GM18520 (cell line): ENCODE data around the gene RFPL2.
"Not testable (repeated sequence)": the region's sequence is repeated elsewhere in the genome, so short reads cannot be mapped to it uniquely, and the experiment has no call there.

ENCODE experiments used
- ATAC-seq: cut with Tn5 transposase; IDR thresholded peaks from one replicate; pipeline ENCODE4 v1.9.1; 2021; ENCODE audit not compliant: unreplicated experiment

The RFPL2 gene

GRCh38 chr22:32175115-32175514, 29.8 kb downstream of the RFPL2 start:
- no peak for ATAC-seq

GRCh38 chr22:32165681-32166080, 39.2 kb downstream of the RFPL2 start:
- ATAC-seq = no peak

GRCh38 chr22:32164075-32164860, 40.6 kb downstream of the RFPL2 start:
- ATAC-seq = no peak

GRCh38 chr22:32160411-32160810, 44.5 kb downstream of the RFPL2 start:
- not testable (repeated sequence) for ATAC-seq

DNA sequence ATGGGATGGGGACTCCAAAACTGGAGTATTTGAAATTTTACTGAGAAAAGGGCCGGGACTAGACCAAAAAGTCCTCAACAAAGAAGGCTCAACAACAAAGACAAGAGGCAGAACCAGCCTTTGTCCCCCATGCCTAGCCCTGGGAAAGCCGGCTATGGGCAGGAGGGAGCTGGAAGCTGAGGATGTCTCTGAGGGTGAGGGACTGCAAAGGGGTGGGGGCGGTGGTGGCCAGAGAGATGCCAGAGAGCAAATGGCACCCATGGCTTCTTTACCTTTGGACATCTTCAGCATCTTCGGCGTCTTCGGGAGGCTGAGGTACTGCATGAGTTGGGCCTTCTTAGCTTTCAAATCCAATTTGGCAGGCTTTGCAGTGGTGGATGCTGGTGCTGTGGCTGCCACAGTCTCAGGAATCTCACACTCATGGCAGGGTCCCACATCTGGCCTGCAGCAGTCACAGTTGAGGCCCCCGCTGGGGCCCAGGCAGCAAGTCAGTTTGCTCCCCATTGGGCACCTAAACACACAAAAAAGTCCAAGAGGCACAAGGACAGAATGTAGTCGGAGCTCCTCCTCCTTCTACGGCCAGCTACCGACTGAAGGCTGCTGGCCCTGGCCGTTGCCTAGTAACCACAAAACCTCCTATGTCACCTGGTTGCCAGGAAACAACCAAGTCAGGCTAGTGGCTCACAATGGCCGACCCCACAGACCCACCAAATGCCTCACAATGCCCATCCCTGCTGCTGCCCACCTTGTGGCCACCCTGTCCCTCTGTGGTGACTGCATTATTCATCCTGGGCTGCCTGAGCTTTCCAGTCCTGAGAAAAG, 46.0 kb downstream of the RFPL2 start, which contains the start of gene C22orf42:
TSS of gene C22orf42 (minus strand) at position 592 of the 822 bp plus-strand sequence. CDS start at position 504, 88 bp downstream.
- ATAC-seq = no peak

GRCh38 chr22:32157632-32158031, 47.2 kb downstream of the RFPL2 start:
- not testable (repeated sequence) for ATAC-seq

DNA sequence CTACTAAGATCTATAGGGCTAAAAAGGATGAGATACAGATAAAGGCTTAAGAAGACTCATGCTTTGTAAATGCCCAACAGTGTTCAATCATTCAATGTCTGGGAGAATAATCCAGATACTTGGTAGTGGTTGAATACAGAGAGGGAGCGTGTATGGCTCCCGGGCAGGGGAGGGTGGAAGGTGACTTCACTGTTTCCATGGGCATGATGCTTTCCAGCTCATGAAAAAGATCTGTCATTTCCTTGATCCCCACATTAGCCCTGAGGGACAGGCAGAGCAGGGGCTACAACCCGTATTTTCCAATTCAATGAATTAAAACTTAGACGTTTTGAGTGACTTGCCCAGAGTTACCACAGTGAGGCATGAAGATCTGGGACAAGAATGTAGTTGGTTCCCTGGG, 50.1 kb downstream of the RFPL2 start:
- not testable (repeated sequence) for ATAC-seq

- ATAC-seq = not testable (repeated sequence)
These were observed 53.2 kb downstream of the RFPL2 start for GRCh38 chr22:32151641-32152040.

DNA sequence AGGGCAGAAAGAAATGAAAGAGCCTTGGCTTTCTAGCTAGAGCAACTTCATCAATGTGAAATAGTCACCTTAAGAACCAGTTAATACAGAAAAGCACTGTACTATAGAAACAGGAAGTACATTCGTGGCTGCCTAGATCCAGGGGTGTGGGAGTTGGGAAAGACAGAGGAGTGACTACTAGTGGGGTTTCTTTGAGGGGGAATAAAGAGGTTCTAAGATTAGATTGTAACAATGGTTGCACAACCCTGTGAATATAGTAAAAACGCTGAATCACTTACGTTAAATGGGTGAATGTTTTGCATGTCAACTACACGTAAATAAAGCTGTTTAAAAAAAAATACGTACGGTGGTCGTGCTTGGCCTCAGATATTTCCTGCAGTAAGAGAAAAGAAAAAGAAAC, 54.2 kb downstream of the RFPL2 start:
- not testable (repeated sequence) for ATAC-seq

GRCh38 chr22:32148372-32148771, 56.5 kb downstream of the RFPL2 start:
- not testable (repeated sequence) for ATAC-seq

GRCh38 chr22:32147128-32147527, 57.7 kb downstream of the RFPL2 start:
- not testable (repeated sequence) for ATAC-seq

DNA sequence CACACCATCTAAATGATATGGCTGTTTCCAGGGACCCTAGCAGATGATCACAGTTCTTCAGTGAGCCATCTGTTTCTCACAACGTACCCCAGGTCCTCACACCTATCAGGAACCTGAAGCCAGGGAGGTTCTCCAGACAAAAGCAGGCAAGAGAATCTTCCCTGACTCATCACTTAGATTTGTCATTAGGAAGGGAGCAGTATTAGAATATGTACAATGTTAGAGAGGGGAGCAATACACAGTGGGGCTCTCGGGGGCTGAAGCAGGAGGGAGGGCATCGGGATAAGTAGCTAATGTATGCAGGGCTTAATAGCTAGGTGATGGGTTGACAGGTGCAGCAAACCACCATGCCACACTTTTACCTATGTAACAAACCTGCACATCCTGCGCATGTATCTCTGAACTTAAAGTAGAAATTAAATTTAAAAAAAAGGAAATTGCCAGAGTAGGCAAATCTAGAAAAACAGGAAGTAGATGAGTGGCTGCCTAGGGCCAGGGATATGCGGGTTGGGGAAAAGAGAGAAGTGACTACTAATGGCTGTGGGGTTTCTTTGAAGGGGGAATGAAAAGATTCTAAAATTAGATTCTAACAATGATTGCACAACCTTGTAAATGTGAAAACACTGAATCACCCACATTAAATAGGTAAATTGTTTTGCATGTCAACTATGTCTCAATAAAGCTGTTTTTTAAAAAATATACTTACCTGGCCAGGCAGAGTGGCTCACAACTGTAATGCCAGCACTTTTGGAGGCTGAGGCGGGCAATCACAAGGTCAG, 60.2 kb downstream of the RFPL2 start:
- no peak for ATAC-seq

DNA sequence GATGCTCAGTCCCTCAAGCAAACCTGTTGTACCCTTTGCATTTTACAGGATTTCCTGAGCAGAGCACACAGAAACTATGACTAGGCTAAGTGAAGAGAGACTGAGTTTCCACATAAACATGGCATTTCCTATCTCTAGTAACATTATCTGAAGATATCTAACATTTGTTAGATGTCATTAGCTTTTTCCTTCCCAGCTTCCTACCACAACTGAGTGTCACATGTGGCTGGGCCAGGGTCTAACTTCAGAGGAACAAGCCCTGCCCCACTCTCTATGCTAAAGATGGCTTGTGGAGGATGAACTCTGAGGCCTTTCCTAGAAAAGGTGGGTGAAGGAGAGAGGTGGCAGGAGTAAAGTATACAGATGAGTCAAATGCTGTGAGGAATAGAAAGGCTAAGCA, 62.3 kb downstream of the RFPL2 start:
- no peak for ATAC-seq

DNA sequence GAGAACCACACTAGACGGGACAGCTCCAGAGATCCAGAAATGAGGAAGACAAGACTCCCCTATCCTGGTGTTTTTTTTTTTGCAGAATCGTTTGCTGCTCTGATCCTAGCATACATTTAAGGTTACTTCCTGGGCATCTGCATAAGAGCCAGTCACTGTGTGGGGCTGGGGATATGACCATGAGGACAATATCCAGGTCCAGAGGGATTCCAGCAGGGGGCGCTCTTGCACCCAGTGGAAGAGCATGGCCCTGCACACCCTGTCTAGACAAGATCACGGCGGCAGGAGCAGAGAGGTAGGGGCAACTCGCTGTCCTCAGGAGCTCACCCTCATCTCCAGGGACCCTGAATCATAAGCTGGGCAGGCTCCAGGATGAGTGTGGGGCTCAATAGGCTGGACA, 64.2 kb downstream of the RFPL2 start:
- not testable (repeated sequence) for ATAC-seq
